Endothelial cell of umbilical vein (primary cell): ENCODE data around the gene LGALS3. TPM values are rescaled to one million over a fixed set of nuclear protein-coding genes. Genes with fewer than 3 reads are reported as not detected.

Experiments
- BruUV-seq: library from RNA; stranded (reverse); fragments of 400-500 nt; replicated peaks from 2 replicates; lab custom pipeline; 2021; lab: Mats Ljungman, UMichigan
- CTCF ChIA-PET: fragments of 300-600, 350-600 bp; sonication (Branson Sonifier 250); formaldehyde crosslinking; loops from one replicate; lab custom pipeline; 2021; ENCODE audit warnings: antibody characterized with exemption, inconsistent platforms; lab: Charles Lee
- POLR2A ChIA-PET: fragments of 300-600, 350-600 bp; sonication (Branson Sonifier 250); formaldehyde crosslinking; loops from one replicate; lab custom pipeline; 2021; ENCODE audit warnings: antibody characterized with exemption, inconsistent platforms; lab: Charles Lee
- DNase-seq: peaks from one replicate; pipeline ENCODE4 v3.0.0-alpha.2; 2011; ENCODE audit warnings: low read depth, low spot score
- FAIRE-seq: peaks from 2 replicates; lab custom pipeline; 2011; peaks lifted over from hg19 to GRCh38; lab: Jason Lieb, UNC
- H2AFZ ChIP-seq: 2 replicates; pipeline ENCODE4 v1.6.0; 2012; ENCODE audit warnings: low read depth, low read length, control low read depth, inconsistent platforms
- H3K27ac ChIP-seq: 2 replicates; pipeline ENCODE4 v1.5.1; 2011; ENCODE audit warnings: low read depth, mild to moderate bottlenecking, control low read depth, low read length, moderate library complexity; ENCODE audit not compliant: insufficient read depth
- H3K27me3 ChIP-seq, 2 experiments: 2 replicates each; pipeline versions ENCODE4 v1.6.0 to v1.6.1; 2011; ENCODE audit warnings: low read length in 2 of 2, mixed read lengths in 1 of 2; ENCODE audit not compliant: control insufficient read depth in 2 of 2, insufficient read depth in 2 of 2
- H3K36me3 ChIP-seq, 2 experiments: 2 replicates in 1 of 2; 3 replicates in 1 of 2; pipeline ENCODE4 v1.5.1; 2011; ENCODE audit warnings: low read length in 2 of 2, mild to moderate bottlenecking in 1 of 2, moderate library complexity in 1 of 2; ENCODE audit not compliant: control insufficient read depth in 2 of 2, insufficient read depth in 2 of 2; ENCODE audit errors: extremely low read depth in 1 of 2
- H3K4me1 ChIP-seq: 3 replicates; pipeline ENCODE4 v1.5.1; 2011; ENCODE audit warnings: mild to moderate bottlenecking, low read length; ENCODE audit not compliant: control insufficient read depth, insufficient read depth; ENCODE audit errors: extremely low read depth
- H3K4me2 ChIP-seq: 2 replicates; pipeline ENCODE4 v1.6.1; 2011; ENCODE audit warnings: low read length, control low read depth, mixed read lengths; ENCODE audit not compliant: insufficient read depth
- H3K4me3 ChIP-seq, 3 experiments: fragments of 200-600 bp in 1 of 3; sonication (generic), shearing (Covaris generic) in 1 of 3; replicated peaks in 1 of 3; 2 replicates each; pipeline ENCODE4 v1.5.1; 2011 to 2016; ENCODE audit warnings: control low read depth in 3 of 3, low read length in 3 of 3, mild to moderate bottlenecking in 2 of 3, inconsistent platforms in 1 of 3, low read depth in 1 of 3, moderate library complexity in 1 of 3; ENCODE audit not compliant: insufficient read depth in 1 of 3
- H3K79me2 ChIP-seq: 2 replicates; pipeline ENCODE4 v1.6.0; 2012; ENCODE audit warnings: low read length, inconsistent platforms; ENCODE audit not compliant: control insufficient read depth, insufficient read depth
- H3K9ac ChIP-seq: replicated peaks from 2 replicates; pipeline ENCODE3; 2011; ENCODE audit warnings: low read length, control low read depth; ENCODE audit not compliant: insufficient read depth; ENCODE audit errors: extremely low read depth
- H3K9me1 ChIP-seq: replicated peaks from 3 replicates; pipeline ENCODE4 v1.6.0; 2011; ENCODE audit warnings: mild to moderate bottlenecking, low read length; ENCODE audit not compliant: control insufficient read depth, insufficient read depth; ENCODE audit errors: extremely low read depth
- H3K9me3 ChIP-seq: replicated peaks from 2 replicates; pipeline ENCODE4 v1.5.1; 2012; ENCODE audit warnings: low read length, inconsistent platforms; ENCODE audit not compliant: control insufficient read depth, insufficient read depth
- H4K20me1 ChIP-seq: replicated peaks from 2 replicates; pipeline ENCODE3; 2011; ENCODE audit warnings: mild to moderate bottlenecking, low read length; ENCODE audit not compliant: control insufficient read depth, insufficient read depth; ENCODE audit errors: extremely low read depth
- FOS ChIP-seq: IDR thresholded peaks from 2 replicates; pipeline ENCODE4 v1.6.1; 2011; ENCODE audit warnings: mild to moderate bottlenecking, low read length, moderate library complexity, borderline replicate concordance; ENCODE audit not compliant: insufficient read depth
- JUN ChIP-seq: IDR thresholded peaks from 2 replicates; pipeline ENCODE4 v1.6.1; 2011; ENCODE audit warnings: borderline replicate concordance, low read depth; ENCODE audit not compliant: insufficient read length, insufficient read depth
- MYC ChIP-seq: IDR thresholded peaks from one replicate; pipeline ENCODE4 v1.6.1; 2011; ENCODE audit warnings: mild to moderate bottlenecking, low read depth, low read length
- POLR2A ChIP-seq: IDR thresholded peaks from 2 replicates; pipeline ENCODE4 v1.6.1; 2012; ENCODE audit warnings: low read depth, mild to moderate bottlenecking, control low read depth, low read length
- dilution Hi-C: fragments of 300-500 bp; cut with MboI; formaldehyde crosslinking; loops from one replicate; pipeline ENCODE4 v1.15.0; 2019; ENCODE audit warnings: low sequenced_read_pairs; ENCODE audit not compliant: extremely low pct_ligation_motif_present
- intact Hi-C: fragments of 100-400 bp; cut with micrococcal nuclease; formaldehyde crosslinking; loops from one replicate; pipeline ENCODE4 v1.10.0; 2022
- polyA plus RNA-seq, 4 experiments: library from polyadenylated mRNA; depleted of rRNA in 3 of 4; stranded (reverse) in 3 of 4; unstranded in 1 of 4; fragments of >200 nt; gene quantifications; 2 replicates each; pipeline versions ENCODE4 v1.2.1 to v1.2.3, GENCODE V29; 2011 to 2012; ENCODE audit warnings: missing spikeins in 1 of 4
- total RNA-seq: library from RNA; stranded (reverse); gene quantifications from 2 replicates; pipeline ENCODE4 v1.2.3, GENCODE V29; 2021
- TF ChIP-seq, protein P1 (sequence below): IDR thresholded peaks from 2 replicates; pipeline ENCODE4 v1.6.1; 2011; ENCODE audit not compliant: insufficient read depth, insufficient read length

The LGALS3 gene
- total and polyA plus RNA-seq, 2 donors (not counting 3 experiments of a cell fraction or from before 2014, with no cell fraction given): 33.8 to 55.1 TPM

- peak; percentile 93 for FAIRE-seq
- peak overlapping the region; percentile 97 for H2AFZ ChIP-seq
- dilution Hi-C loops: no loop called here
Measured at GRCh38 chr14:55103005-55103640, 25.9 kb upstream of the LGALS3 start.

GRCh38 chr14:55103971-55104954 lies 24.8 kb upstream of the LGALS3 start:
- intact Hi-C loops (loop anchor here (2.0 kb wide), 1 partner anchor 77 kb away; the partner anchor contains the start of genes SOCS4 and WDHD1), dilution Hi-C loops (no loop called here)
- BruUV-seq: no TSS peak
- POLR2A ChIA-PET: no interaction called here
- DNase-seq: no peak
- FAIRE-seq: no peak
- TF ChIP-seq MYC: no peak
- H2AFZ ChIP-seq: peak overlapping the region; percentile 97
- H3K9me1 ChIP-seq: no peaks in the 10 kb centered on the region
- no peaks in the 10 kb centered on the region for H3K9me3 ChIP-seq
- H3K36me3 ChIP-seq: no peaks in the 10 kb centered on the region
- CTCF ChIA-PET: interaction anchor here (0.6 to 4.3 kb wide), 6 partner anchors 14 to 273 kb away, joined by 3 to 24 read pairs (median 5); partner anchors contain the start of gene MAPK1IP1L
- H4K20me1 ChIP-seq: no peaks in the 10 kb centered on the region
- H3K4me3 ChIP-seq: no peak overlapping the region
- no peak overlapping the region for H3K4me2 ChIP-seq
- H3K27ac ChIP-seq: peak overlapping the region; percentile 98
- no peaks in the 10 kb centered on the region for H3K27me3 ChIP-seq
- no peak overlapping the region for H3K9ac ChIP-seq
- no peaks in the 10 kb centered on the region for H3K79me2 ChIP-seq
- H3K4me1 ChIP-seq: peaks cover 39% of the 10 kb centered on the region

More at GRCh38 chr14:55103005-55103640, 25.9 kb upstream of the LGALS3 start:
- H3K4me3 ChIP-seq: peak overlapping the region in 1 of 3 experiments; percentile 7
- no peaks in the 10 kb centered on the region for H4K20me1 ChIP-seq
- intact Hi-C loops: loop anchor here (2.0 kb wide), 1 partner anchor 76 kb away; the partner anchor contains the start of genes SOCS4 and WDHD1
- no peaks in the 10 kb centered on the region for H3K36me3 ChIP-seq
- peak; percentile 86 for DNase-seq
- H3K27me3 ChIP-seq: no peaks in the 10 kb centered on the region
- CTCF ChIA-PET: interaction anchor here (0.8 to 4.3 kb wide), 10 partner anchors 13 to 57 kb away, joined by 3 to 24 read pairs (median 5); partner anchors contain the start of genes LGALS3 and MAPK1IP1L
- TF ChIP-seq POLR2A: peak; percentile 30
- peak; percentile 87 for TF ChIP-seq FOS
- TF ChIP-seq JUN: peak; percentile 53
- TF ChIP-seq, protein P1, sequence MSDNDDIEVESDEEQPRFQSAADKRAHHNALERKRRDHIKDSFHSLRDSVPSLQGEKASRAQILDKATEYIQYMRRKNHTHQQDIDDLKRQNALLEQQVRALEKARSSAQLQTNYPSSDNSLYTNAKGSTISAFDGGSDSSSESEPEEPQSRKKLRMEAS: no peak
- H3K79me2 ChIP-seq: no peaks in the 10 kb centered on the region
- H3K9me1 ChIP-seq: no peaks in the 10 kb centered on the region
- peak overlapping the region; percentile 82 for H3K9ac ChIP-seq
- H3K4me2 ChIP-seq: peak overlapping the region; percentile 41
- H3K9me3 ChIP-seq: no peaks in the 10 kb centered on the region
- peaks cover 35% of the 10 kb centered on the region for H3K4me1 ChIP-seq
- peak overlapping the region; percentile 98 for H3K27ac ChIP-seq
- no TSS peak for BruUV-seq
- POLR2A ChIA-PET: interaction anchor here (0.6 kb wide), 1 partner anchor 26 kb away, joined by 3 read pairs; the partner anchor contains the start of gene LGALS3
